SK-N-SH (cell line): ENCODE results near the gene KLHL2. TPM values are rescaled to one million over a fixed set of nuclear protein-coding genes. Genes with fewer than 3 reads are reported as not detected.

Source experiments
- CTCF ChIA-PET: fragments of 300-600, 350-600 bp; formaldehyde crosslinking; extraction: SDS; loops from one replicate; lab custom pipeline; 2021; lab: Yijun Ruan, JAX
- POLR2A ChIA-PET: fragments of 350-600 bp; sonication (Branson Sonifier 250); formaldehyde crosslinking; extraction: SDS; loops from one replicate; lab custom pipeline; 2020; ENCODE audit warnings: antibody characterized with exemption, inconsistent platforms; lab: Yijun Ruan, JAX
- DNase-seq: peaks from one replicate; pipeline ENCODE4 v3.0.0; 2012
- H2AFZ ChIP-seq: fragments of 200-600 bp; sonication (generic); 2 replicates; pipeline ENCODE4 v1.8.1; 2016; ENCODE audit warnings: antibody characterized with exemption, mild to moderate bottlenecking, low read depth
- H3F3A ChIP-seq: fragments of 200-600 bp; sonication (generic); replicated peaks from 2 replicates; pipeline ENCODE3; 2016; ENCODE audit warnings: antibody characterized with exemption, mild to moderate bottlenecking; ENCODE audit not compliant: insufficient read depth
- H3K27ac ChIP-seq, 2 experiments: fragments of 200-500 bp in 1 of 2; fragments of 200-600 bp in 1 of 2; sonication (Bioruptor generic) in 1 of 2; sonication (generic), shearing (Covaris generic) in 1 of 2; 2 replicates each; pipeline versions ENCODE4 v1.5.1 to v1.6.1; 2014 to 2016; ENCODE audit warnings: low read depth in 2 of 2, inconsistent platforms in 1 of 2, low read length in 1 of 2, mild to moderate bottlenecking in 1 of 2, mixed read lengths in 1 of 2
- H3K27me3 ChIP-seq: fragments of 200-600 bp; sonication (generic), shearing (Covaris generic); 2 replicates; pipeline ENCODE4 v1.6.1; 2016; ENCODE audit warnings: mixed run types; ENCODE audit not compliant: insufficient read depth
- H3K36me3 ChIP-seq, 2 experiments: fragments of 200-500 bp in 1 of 2; fragments of 200-600 bp in 1 of 2; sonication (Bioruptor generic) in 1 of 2; sonication (generic) in 1 of 2; replicated peaks in 1 of 2; 2 replicates each; pipeline versions ENCODE3 to v1.5.1; 2014 to 2016; ENCODE audit warnings: low read length in 1 of 2, mild to moderate bottlenecking in 1 of 2; ENCODE audit not compliant: insufficient read depth in 2 of 2, control insufficient read depth in 1 of 2
- H3K4me1 ChIP-seq, 2 experiments: fragments of 200-500 bp in 1 of 2; fragments of 200-600 bp in 1 of 2; sonication (Bioruptor generic) in 1 of 2; sonication (generic), shearing (Covaris generic) in 1 of 2; 2 replicates each; pipeline versions ENCODE4 v1.5.1 to v1.6.1; 2014 to 2016; ENCODE audit warnings: low read depth in 1 of 2, low read length in 1 of 2, mixed run types in 1 of 2; ENCODE audit not compliant: insufficient read depth in 2 of 2, control insufficient read depth in 1 of 2
- H3K4me2 ChIP-seq: fragments of 200-600 bp; sonication (generic), shearing (Covaris generic); 2 replicates; pipeline ENCODE4 v1.6.1; 2017; ENCODE audit warnings: mixed run types
- H3K4me3 ChIP-seq, 2 experiments: fragments of 200-500 bp in 1 of 2; fragments of 200-600 bp in 1 of 2; sonication (Bioruptor generic) in 1 of 2; sonication (generic), shearing (Covaris generic) in 1 of 2; 2 replicates each; pipeline versions ENCODE4 v1.5.1 to v1.8.1; 2014 to 2016; ENCODE audit warnings: low read depth in 2 of 2, inconsistent platforms in 1 of 2, low read length in 1 of 2, mild to moderate bottlenecking in 1 of 2, mixed read lengths in 1 of 2, moderate library complexity in 1 of 2
- H3K79me2 ChIP-seq: fragments of 200-600 bp; sonication (generic); 2 replicates; pipeline ENCODE4 v1.8.1; 2017; ENCODE audit warnings: mild to moderate bottlenecking; ENCODE audit not compliant: insufficient read depth
- H3K9ac ChIP-seq: fragments of 200-600 bp; sonication (generic); 2 replicates; pipeline ENCODE4 v1.6.1; 2017; ENCODE audit warnings: mixed run types
- H3K9me2 ChIP-seq: fragments of 200-600 bp; sonication (generic); 2 replicates; pipeline ENCODE4 v1.6.1; 2017; ENCODE audit warnings: mixed run types
- H3K9me3 ChIP-seq: fragments of 200-600 bp; sonication (generic); 2 replicates; pipeline ENCODE4 v1.6.1; 2017; ENCODE audit warnings: mixed run types, mild to moderate bottlenecking, moderate library complexity
- H4K20me1 ChIP-seq: fragments of 200-600 bp; sonication (generic); 2 replicates; pipeline ENCODE4 v1.6.1; 2017; ENCODE audit warnings: mild to moderate bottlenecking, mixed run types; ENCODE audit not compliant: insufficient read depth
- CTCF ChIP-seq: fragments of 200-600 bp; sonication (generic); IDR thresholded peaks from 2 replicates; pipeline ENCODE4 v1.6.1; 2017; ENCODE audit warnings: antibody characterized with exemption, mild to moderate bottlenecking, moderate library complexity
- FOXJ3 ChIP-seq: sonication (generic); formaldehyde crosslinking; IDR thresholded peaks from 2 replicates; pipeline ENCODE4 v1.5.1; 2020; ENCODE audit warnings: mild to moderate bottlenecking, missing genetic modification reagents
- GABPA ChIP-seq: IDR thresholded peaks from 2 replicates; pipeline ENCODE4 v1.4.0; 2012; ENCODE audit warnings: low read depth, mild to moderate bottlenecking
- MXI1 ChIP-seq: IDR thresholded peaks from 2 replicates; pipeline ENCODE4 v1.6.1; 2012; ENCODE audit warnings: mild to moderate bottlenecking, low read depth, low read length, improper control_type of control experiment
- POLR2AphosphoS5 ChIP-seq: IDR thresholded peaks from 2 replicates; pipeline ENCODE4 v1.6.1; 2012; ENCODE audit warnings: low read depth, low read length
- RCOR1 ChIP-seq: fragments of 150-350 bp; IDR thresholded peaks from 2 replicates; pipeline ENCODE4 v1.6.1; 2017; ENCODE audit warnings: antibody characterized with exemption, low read length
- REST ChIP-seq: IDR thresholded peaks from 2 replicates; pipeline ENCODE4 v1.6.1; 2012; ENCODE audit warnings: mild to moderate bottlenecking, low read depth, low read length, moderate library complexity
- SMC3 ChIP-seq: IDR thresholded peaks from 2 replicates; pipeline ENCODE4 v1.6.1; 2012; ENCODE audit warnings: low read depth, low read length, improper control_type of control experiment
- ZBTB33 ChIP-seq: IDR thresholded peaks from 2 replicates; pipeline ENCODE4 v1.4.0; 2012; ENCODE audit warnings: low read depth, borderline replicate concordance
- WGBS: methylation state at CpG from one replicate; pipeline ENCODE4 v1.1.6; 2017; ENCODE audit warnings: low lambda C conversion rate; 5-methylcytosine and 5-hydroxymethylcytosine counted together
- polyA plus RNA-seq, 3 experiments: library from polyadenylated mRNA; depleted of rRNA; stranded (reverse); fragments of >200 nt; gene quantifications; 2 replicates each; pipeline ENCODE4 v1.2.3, GENCODE V29; 2012

KLHL2 gene
- polyA plus RNA-seq, 1 of the 3 experiments (the other 2 are of a cell fraction): 25.0 TPM

DNA sequence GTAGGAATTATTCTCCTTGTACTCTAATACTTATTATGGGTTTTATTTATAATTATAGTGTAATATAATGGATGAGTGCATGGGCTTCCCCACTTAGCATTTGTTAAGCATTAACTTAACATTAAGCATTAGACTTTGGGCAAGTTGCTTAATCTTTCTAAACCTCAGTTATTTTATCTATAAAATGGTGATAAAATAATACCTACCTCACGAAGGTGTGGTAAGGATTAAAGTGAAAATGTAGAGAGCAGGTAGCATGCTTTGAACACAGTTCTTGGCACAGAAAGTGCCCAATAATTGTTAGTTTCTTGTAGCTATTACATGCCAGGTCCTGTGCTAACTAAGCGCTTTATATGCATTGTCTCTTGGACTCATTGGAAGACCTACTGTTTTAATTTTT, 122.7 kb downstream of the KLHL2 start:
- peaks cover 57% of the 10 kb centered on the region for H3K79me2 ChIP-seq
- no peaks in the 10 kb centered on the region for H3K9me2 ChIP-seq
- ChIA-PET POLR2A (no interaction called here), CTCF (interaction anchor here (1.0 to 2.7 kb wide), 5 partner anchors 13 to 217 kb away, joined by 3 to 10 read pairs (median 6); partner anchors contain the start of gene TMEM192)
- no peak overlapping the region for H3K27ac ChIP-seq
- WGBS: 93% methylated on average over 2 of the region's 2 CpGs
- no peak overlapping the region for H2AFZ ChIP-seq
- H3K4me1 ChIP-seq: peaks cover 6 to 18% of the 10 kb centered on the region in 2 experiments; a peak in 3 of 4 replicates
- H3K9me3 ChIP-seq: no peaks in the 10 kb centered on the region
- no peak for DNase-seq
- H3K9ac ChIP-seq: no peak overlapping the region
- H3F3A ChIP-seq: peaks cover 8% of the 10 kb centered on the region
- H3K4me2 ChIP-seq: no peak overlapping the region
- no peaks in the 10 kb centered on the region for H3K27me3 ChIP-seq
- TF ChIP-seq POLR2AphosphoS5 (no peak), MXI1 (no peak), GABPA (no peak), ZBTB33 (no peak), REST (no peak), FOXJ3 (CRISPR knock-in tag) (no peak), CTCF (no peak), SMC3 (no peak), RCOR1 (no peak)
- H3K4me3 ChIP-seq: no peak overlapping the region
- H3K36me3 ChIP-seq: peaks cover 10 to 28% of the 10 kb centered on the region in 2 experiments
- H4K20me1 ChIP-seq: no peaks in the 10 kb centered on the region
